K562 (cell line): Measurements from ENCODE around the gene TEDDM1. TPM values are rescaled to one million over a fixed set of nuclear protein-coding genes. Genes with fewer than 3 reads are reported as not detected.

ENCODE experiments used
- ATAC-seq: fragments of 200-7000 bp; cut with Tn5 transposase; 3 replicates; pipeline ENCODE4 v1.9.1; 2020; ENCODE audit warnings: moderate library complexity
- BruUV-seq: library from RNA; stranded (reverse); fragments of 400-500 nt; replicated peaks from 2 replicates; lab custom pipeline; 2021; lab: Mats Ljungman, UMichigan
- CTCF ChIA-PET: fragments of 300-600 bp; formaldehyde crosslinking; extraction: SDS; loops from one replicate; lab custom pipeline; 2021; ENCODE audit warnings: low intra/inter-chr PET ratio; lab: Yijun Ruan, JAX
- POLR2A ChIA-PET: fragments of 300-600, 350-650 bp; sonication (Branson Sonifier 250); formaldehyde crosslinking; extraction: SDS; loops from one replicate; lab custom pipeline; 2021; ENCODE audit warnings: antibody characterized with exemption, inconsistent platforms; lab: Yijun Ruan, JAX
- DNase-seq, 4 experiments: peaks; one replicate each; pipeline versions ENCODE4 v3.0.0 to v3.0.0-alpha.2; 2011 to 2018; ENCODE audit warnings: low spot score in 3 of 4, mixed read lengths in 3 of 4; ENCODE audit errors: extremely low read depth in 1 of 4
- FAIRE-seq: peaks from 2 replicates; lab custom pipeline; 2011; peaks lifted over from hg19 to GRCh38; lab: Jason Lieb, UNC
- H2AFZ ChIP-seq: 2 replicates; pipeline ENCODE4 v1.6.0; 2011; ENCODE audit warnings: low read depth, low read length, control low read depth, inconsistent platforms
- H3K27ac ChIP-seq: fragments of 200-600 bp; 3 replicates; pipeline ENCODE4 v1.8.0; 2011; ENCODE audit warnings: low read depth, mild to moderate bottlenecking, control low read depth, inconsistent platforms, low read length, moderate library complexity, mixed read lengths; ENCODE audit errors: extremely low read depth
- H3K27me3 ChIP-seq, 2 experiments: fragments of 300-600 bp in 1 of 2; 2 replicates in 1 of 2; 3 replicates in 1 of 2; pipeline versions ENCODE4 v1.6.0 to v1.8.0; 2011; ENCODE audit warnings: inconsistent platforms in 2 of 2, low read length in 2 of 2, mild to moderate bottlenecking in 1 of 2, mixed read lengths in 1 of 2, moderate library complexity in 1 of 2; ENCODE audit not compliant: control insufficient read depth in 2 of 2, insufficient read depth in 2 of 2
- H3K36me3 ChIP-seq: fragments of 300-600 bp; 3 replicates; pipeline ENCODE4 v1.8.0; 2011; ENCODE audit warnings: mild to moderate bottlenecking, low read length, inconsistent platforms; ENCODE audit not compliant: control insufficient read depth, insufficient read depth
- H3K4me1 ChIP-seq, 2 experiments: fragments of 200-600 bp in 1 of 2; replicated peaks in 1 of 2; 2 replicates in 1 of 2; 3 replicates in 1 of 2; pipeline versions ENCODE4 v1.5.1 to v1.8.0; 2011; ENCODE audit warnings: inconsistent platforms in 2 of 2, low read length in 2 of 2, mild to moderate bottlenecking in 1 of 2, mixed read lengths in 1 of 2, moderate library complexity in 1 of 2; ENCODE audit not compliant: control insufficient read depth in 2 of 2, insufficient read depth in 2 of 2
- H3K4me2 ChIP-seq: 2 replicates; pipeline ENCODE4 v1.6.1; 2011; ENCODE audit warnings: low read length, control low read depth, inconsistent platforms, mixed read lengths; ENCODE audit not compliant: insufficient read depth
- H3K4me3 ChIP-seq: fragments of 200-600 bp; sonication (generic), shearing (Covaris generic); 2 replicates; pipeline ENCODE4 v1.5.1; 2016; ENCODE audit warnings: control low read depth, inconsistent platforms
- H3K79me2 ChIP-seq: fragments of 200-600 bp; 3 replicates; pipeline ENCODE4 v1.8.0; 2011; ENCODE audit warnings: low read length, inconsistent platforms; ENCODE audit not compliant: control insufficient read depth, insufficient read depth
- H3K9ac ChIP-seq, 2 experiments: 2 replicates each; pipeline versions ENCODE4 v1.6.0 to v1.6.1; 2011; ENCODE audit warnings: low read depth in 2 of 2, low read length in 2 of 2, control low read depth in 1 of 2, inconsistent platforms in 1 of 2, mild to moderate bottlenecking in 1 of 2, mixed read lengths in 1 of 2; ENCODE audit not compliant: insufficient read depth in 1 of 2
- H3K9me1 ChIP-seq: one replicate; pipeline ENCODE4 v1.6.0; 2011; ENCODE audit warnings: inconsistent platforms, mild to moderate bottlenecking, low read length, moderate library complexity; ENCODE audit not compliant: control insufficient read depth, insufficient read depth
- H3K9me3 ChIP-seq: replicated peaks from 2 replicates; pipeline ENCODE4 v1.5.1; 2011; ENCODE audit warnings: low read depth, low read length, inconsistent platforms; ENCODE audit not compliant: control insufficient read depth, insufficient read depth
- H4K20me1 ChIP-seq: replicated peaks from 2 replicates; pipeline ENCODE4 v1.6.1; 2011; ENCODE audit warnings: low read length, inconsistent platforms, mixed read lengths; ENCODE audit not compliant: control insufficient read depth, insufficient read depth
- PCBP2 ChIP-seq: fragments of 200-400 bp; formaldehyde crosslinking; IDR thresholded peaks from 2 replicates; pipeline ENCODE4 v1.6.1; 2018; ENCODE audit warnings: low read length, low read depth, mild to moderate bottlenecking, moderate library complexity; ENCODE audit not compliant: poor library complexity, severe bottlenecking
- ZNF282 ChIP-seq: sonication (generic); formaldehyde crosslinking; IDR thresholded peaks from 2 replicates; pipeline ENCODE4 v1.8.1; 2023; ENCODE audit warnings: missing genetic modification reagents
- ZNF316 ChIP-seq: fragments of 450-650 bp; IDR thresholded peaks from 2 replicates; pipeline ENCODE4 v1.6.1; 2016
- WGBS: fragments of 100-300 bp; shearing (Covaris generic); methylation state at CpG from one replicate; pipeline ENCODE4 v1.1.6; 2016; ENCODE audit warnings: low coverage, mixed read lengths; ENCODE audit not compliant: insufficient coverage; ENCODE audit errors: missing lambda C conversion rate; 5-methylcytosine and 5-hydroxymethylcytosine counted together
- in situ Hi-C: fragments of 300-500 bp; cut with MboI; formaldehyde crosslinking; loops from 4 replicates; pipeline ENCODE4 v1.15.0; 2018; ENCODE audit warnings: inconsistent platforms, mixed read lengths
- intact Hi-C: fragments of 100-400 bp; cut with micrococcal nuclease; formaldehyde crosslinking; loops from 2 replicates; pipeline ENCODE4 v1.14.2; 2022
- polyA plus RNA-seq, 8 experiments: library from polyadenylated mRNA; depleted of rRNA in 4 of 8; stranded (reverse) in 5 of 8; unstranded in 3 of 8; fragments of >200 nt; fragmentation: Nextera tagmentation in 2 of 8; fragmentation: Illumina TruSeq in 1 of 8; extraction: Ambion mirVana in 2 of 8; extraction: Trizol in 1 of 8; gene quantifications; 2 replicates each; pipeline versions ENCODE4 v1.2.1 to v1.2.3, GENCODE V29; 2011 to 2014; ENCODE audit warnings: inconsistent platforms in 1 of 8, missing spikeins in 1 of 8
- total RNA-seq, 7 experiments: library from RNA; depleted of rRNA in 6 of 7; stranded (reverse); fragments of >200 nt in 6 of 7; fragmentation: Illumina TruSeq in 2 of 7; extraction: Trizol in 2 of 7; gene quantifications; 2 replicates each; pipeline versions ENCODE4 v1.2.1 to v1.2.3, GENCODE V29; 2011 to 2021; ENCODE audit warnings: low replicate concordance in 1 of 7
- TF ChIP-seq, protein P1 (sequence below): fragments of 450-650 bp; conservative IDR thresholded peaks from 2 replicates; pipeline ENCODE4 v1.6.1; 2016; ENCODE audit warnings: missing genetic modification characterization, low read depth, mild to moderate bottlenecking, control low read depth, missing compliant biosample characterization
- TF ChIP-seq, protein P2 (sequence below): fragments of 250-450 bp; sonication (Bioruptor Pico); IDR thresholded peaks from 2 replicates; pipeline ENCODE4 v1.5.0; 2022; ENCODE audit warnings: mild to moderate bottlenecking
- TF ChIP-seq, protein P3 (sequence below), 2 experiments: IDR thresholded peaks; 2 replicates each; pipeline ENCODE4 v1.6.1; 2012; ENCODE audit warnings: improper control_type of control experiment in 2 of 2, low read depth in 2 of 2, low read length in 2 of 2, borderline replicate concordance in 1 of 2
- TF ChIP-seq, protein P4 (sequence below): fragments of 250-450 bp; sonication (Bioruptor Pico); IDR thresholded peaks from 2 replicates; pipeline ENCODE4 v1.4.0; 2020
- TF ChIP-seq, protein P5 (sequence below): fragments of 250-450 bp; sonication (Bioruptor Pico); IDR thresholded peaks from 2 replicates; pipeline ENCODE4 v1.4.0; 2020; ENCODE audit warnings: mild to moderate bottlenecking, moderate library complexity, borderline replicate concordance

TEDDM1 gene
- total and polyA plus RNA-seq, 9 of the 15 experiments (the other 6 are each of a cell fraction or from before 2014, with no cell fraction given), result not detected

DNA sequence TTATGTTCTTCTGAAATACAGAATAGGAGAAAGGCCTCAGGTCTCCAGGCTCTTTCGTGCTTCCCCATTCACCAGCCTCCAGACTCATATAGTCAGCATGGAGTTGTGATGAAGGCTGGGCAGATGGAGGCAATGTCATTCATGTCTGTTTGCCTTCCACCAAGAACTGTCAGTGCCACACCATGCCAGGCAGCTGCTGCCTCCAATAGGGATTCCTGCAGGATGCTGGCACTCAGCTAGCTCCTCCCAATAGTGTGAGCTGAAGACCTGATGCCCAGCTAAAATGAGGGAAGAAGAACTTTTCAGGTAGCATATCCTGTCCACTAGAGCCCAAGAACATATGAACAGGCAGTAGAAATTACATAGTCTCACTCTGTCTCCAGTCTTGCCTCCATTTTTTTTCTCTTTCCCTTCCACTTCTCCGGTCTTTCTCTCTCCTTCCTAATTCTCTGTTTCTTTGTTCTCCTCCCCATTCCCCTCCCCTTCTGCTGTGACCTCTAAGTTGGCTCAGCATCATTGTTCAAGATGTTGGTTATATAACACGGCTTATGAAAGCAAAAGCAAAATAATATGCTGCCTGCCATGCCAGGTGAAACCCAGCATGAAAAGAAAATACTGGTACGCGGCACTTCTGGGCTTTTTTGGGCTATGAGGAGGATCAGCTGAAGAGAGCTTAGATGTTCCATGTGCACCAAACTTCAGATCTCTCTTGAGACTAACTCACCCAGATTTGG is 26.2 kb downstream of the TEDDM1 start:
- BruUV-seq, result no TSS peak
- no peak overlapping the region for H3K9ac ChIP-seq
- WGBS, result 63% methylated on average over 5 of the region's 5 CpGs

More for the DNA sequence above, 26.2 kb downstream of the TEDDM1 start:
- H3K4me1 ChIP-seq, result no peaks in the 10 kb centered on the region
- intact Hi-C loops (no loop called here), in situ Hi-C loops (no loop called here)
- H3K9me3 ChIP-seq, result no peaks in the 10 kb centered on the region
- H3K4me2 ChIP-seq, result no peak overlapping the region
- no peaks in the 10 kb centered on the region for H4K20me1 ChIP-seq
- no peak overlapping the region for H3K4me3 ChIP-seq
- DNase-seq (no peak), FAIRE-seq (no peak), ATAC-seq (no peak)
- no peaks in the 10 kb centered on the region for H3K9me1 ChIP-seq
- H2AFZ ChIP-seq, result 0 out of 2 replicates have a peak overlapping the region, but pooled peaks have one; percentile 28
- no peaks in the 10 kb centered on the region for H3K79me2 ChIP-seq
- CTCF ChIA-PET, result no interaction called here
- POLR2A ChIA-PET, result interaction anchor here (0.9 to 5.6 kb wide), 4 partner anchors 9 to 18 kb away, joined by 4 to 53 read pairs (median 6); partner anchors contain the start of gene GLUL
- no peaks in the 10 kb centered on the region for H3K27me3 ChIP-seq
- no peak overlapping the region for H3K27ac ChIP-seq
- TF ChIP-seq, protein P1, sequence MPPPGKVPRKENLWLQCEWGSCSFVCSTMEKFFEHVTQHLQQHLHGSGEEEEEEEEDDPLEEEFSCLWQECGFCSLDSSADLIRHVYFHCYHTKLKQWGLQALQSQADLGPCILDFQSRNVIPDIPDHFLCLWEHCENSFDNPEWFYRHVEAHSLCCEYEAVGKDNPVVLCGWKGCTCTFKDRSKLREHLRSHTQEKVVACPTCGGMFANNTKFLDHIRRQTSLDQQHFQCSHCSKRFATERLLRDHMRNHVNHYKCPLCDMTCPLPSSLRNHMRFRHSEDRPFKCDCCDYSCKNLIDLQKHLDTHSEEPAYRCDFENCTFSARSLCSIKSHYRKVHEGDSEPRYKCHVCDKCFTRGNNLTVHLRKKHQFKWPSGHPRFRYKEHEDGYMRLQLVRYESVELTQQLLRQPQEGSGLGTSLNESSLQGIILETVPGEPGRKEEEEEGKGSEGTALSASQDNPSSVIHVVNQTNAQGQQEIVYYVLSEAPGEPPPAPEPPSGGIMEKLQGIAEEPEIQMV, result no peak
- TF ChIP-seq, protein P2, sequence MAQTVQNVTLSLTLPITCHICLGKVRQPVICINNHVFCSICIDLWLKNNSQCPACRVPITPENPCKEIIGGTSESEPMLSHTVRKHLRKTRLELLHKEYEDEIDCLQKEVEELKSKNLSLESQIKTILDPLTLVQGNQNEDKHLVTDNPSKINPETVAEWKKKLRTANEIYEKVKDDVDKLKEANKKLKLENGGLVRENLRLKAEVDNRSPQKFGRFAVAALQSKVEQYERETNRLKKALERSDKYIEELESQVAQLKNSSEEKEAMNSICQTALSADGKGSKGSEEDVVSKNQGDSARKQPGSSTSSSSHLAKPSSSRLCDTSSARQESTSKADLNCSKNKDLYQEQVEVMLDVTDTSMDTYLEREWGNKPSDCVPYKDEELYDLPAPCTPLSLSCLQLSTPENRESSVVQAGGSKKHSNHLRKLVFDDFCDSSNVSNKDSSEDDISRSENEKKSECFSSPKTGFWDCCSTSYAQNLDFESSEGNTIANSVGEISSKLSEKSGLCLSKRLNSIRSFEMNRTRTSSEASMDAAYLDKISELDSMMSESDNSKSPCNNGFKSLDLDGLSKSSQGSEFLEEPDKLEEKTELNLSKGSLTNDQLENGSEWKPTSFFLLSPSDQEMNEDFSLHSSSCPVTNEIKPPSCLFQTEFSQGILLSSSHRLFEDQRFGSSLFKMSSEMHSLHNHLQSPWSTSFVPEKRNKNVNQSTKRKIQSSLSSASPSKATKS (CRISPR knock-in tag), result no peak
- TF ChIP-seq ZNF282 (CRISPR knock-in tag) (no peak), ZNF316 (no peak), PCBP2 (no peak)
- TF ChIP-seq, protein P3, sequence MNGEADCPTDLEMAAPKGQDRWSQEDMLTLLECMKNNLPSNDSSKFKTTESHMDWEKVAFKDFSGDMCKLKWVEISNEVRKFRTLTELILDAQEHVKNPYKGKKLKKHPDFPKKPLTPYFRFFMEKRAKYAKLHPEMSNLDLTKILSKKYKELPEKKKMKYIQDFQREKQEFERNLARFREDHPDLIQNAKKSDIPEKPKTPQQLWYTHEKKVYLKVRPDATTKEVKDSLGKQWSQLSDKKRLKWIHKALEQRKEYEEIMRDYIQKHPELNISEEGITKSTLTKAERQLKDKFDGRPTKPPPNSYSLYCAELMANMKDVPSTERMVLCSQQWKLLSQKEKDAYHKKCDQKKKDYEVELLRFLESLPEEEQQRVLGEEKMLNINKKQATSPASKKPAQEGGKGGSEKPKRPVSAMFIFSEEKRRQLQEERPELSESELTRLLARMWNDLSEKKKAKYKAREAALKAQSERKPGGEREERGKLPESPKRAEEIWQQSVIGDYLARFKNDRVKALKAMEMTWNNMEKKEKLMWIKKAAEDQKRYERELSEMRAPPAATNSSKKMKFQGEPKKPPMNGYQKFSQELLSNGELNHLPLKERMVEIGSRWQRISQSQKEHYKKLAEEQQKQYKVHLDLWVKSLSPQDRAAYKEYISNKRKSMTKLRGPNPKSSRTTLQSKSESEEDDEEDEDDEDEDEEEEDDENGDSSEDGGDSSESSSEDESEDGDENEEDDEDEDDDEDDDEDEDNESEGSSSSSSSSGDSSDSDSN (IDR thresholded peaks at IDR 0.05; ENCODE audit: borderline replicate concordance in 1 of 2, low read depth in 2 of 2, low read length in 2 of 2), result no peak
- TF ChIP-seq, protein P4, sequence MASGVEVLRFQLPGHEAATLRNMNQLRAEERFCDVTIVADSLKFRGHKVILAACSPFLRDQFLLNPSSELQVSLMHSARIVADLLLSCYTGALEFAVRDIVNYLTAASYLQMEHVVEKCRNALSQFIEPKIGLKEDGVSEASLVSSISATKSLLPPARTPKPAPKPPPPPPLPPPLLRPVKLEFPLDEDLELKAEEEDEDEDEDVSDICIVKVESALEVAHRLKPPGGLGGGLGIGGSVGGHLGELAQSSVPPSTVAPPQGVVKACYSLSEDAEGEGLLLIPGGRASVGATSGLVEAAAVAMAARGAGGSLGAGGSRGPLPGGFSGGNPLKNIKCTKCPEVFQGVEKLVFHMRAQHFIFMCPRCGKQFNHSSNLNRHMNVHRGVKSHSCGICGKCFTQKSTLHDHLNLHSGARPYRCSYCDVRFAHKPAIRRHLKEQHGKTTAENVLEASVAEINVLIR (CRISPR knock-in tag), result no peak
- TF ChIP-seq, protein P5, sequence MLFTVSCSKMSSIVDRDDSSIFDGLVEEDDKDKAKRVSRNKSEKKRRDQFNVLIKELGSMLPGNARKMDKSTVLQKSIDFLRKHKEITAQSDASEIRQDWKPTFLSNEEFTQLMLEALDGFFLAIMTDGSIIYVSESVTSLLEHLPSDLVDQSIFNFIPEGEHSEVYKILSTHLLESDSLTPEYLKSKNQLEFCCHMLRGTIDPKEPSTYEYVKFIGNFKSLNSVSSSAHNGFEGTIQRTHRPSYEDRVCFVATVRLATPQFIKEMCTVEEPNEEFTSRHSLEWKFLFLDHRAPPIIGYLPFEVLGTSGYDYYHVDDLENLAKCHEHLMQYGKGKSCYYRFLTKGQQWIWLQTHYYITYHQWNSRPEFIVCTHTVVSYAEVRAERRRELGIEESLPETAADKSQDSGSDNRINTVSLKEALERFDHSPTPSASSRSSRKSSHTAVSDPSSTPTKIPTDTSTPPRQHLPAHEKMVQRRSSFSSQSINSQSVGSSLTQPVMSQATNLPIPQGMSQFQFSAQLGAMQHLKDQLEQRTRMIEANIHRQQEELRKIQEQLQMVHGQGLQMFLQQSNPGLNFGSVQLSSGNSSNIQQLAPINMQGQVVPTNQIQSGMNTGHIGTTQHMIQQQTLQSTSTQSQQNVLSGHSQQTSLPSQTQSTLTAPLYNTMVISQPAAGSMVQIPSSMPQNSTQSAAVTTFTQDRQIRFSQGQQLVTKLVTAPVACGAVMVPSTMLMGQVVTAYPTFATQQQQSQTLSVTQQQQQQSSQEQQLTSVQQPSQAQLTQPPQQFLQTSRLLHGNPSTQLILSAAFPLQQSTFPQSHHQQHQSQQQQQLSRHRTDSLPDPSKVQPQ, result no peak
- no peaks in the 10 kb centered on the region for H3K36me3 ChIP-seq
